Measurements from ENCODE around the gene PPFIA1.

GRCh38 chr11:70247710-70248072, 22.8 kb upstream of the PPFIA1 start:
- no peak for TF ChIP-seq CTCF (IDR thresholded peaks at IDR 0.05; ENCODE audit: insufficient read depth, low read length)
- TF ChIP-seq GABPA (IDR thresholded peaks at IDR 0.05; ENCODE audit: low read depth): no peak

All from HL-60 (cell line).